HepG2 (cell line): ENCODE data around the gene DUS1L. TPM values are rescaled to one million over a fixed set of nuclear protein-coding genes. Genes with fewer than 3 reads are reported as not detected.

Experiments
- ARID4A ChIP-seq: sonication (generic); formaldehyde crosslinking; IDR thresholded peaks from 2 replicates; pipeline ENCODE4 v1.5.0; 2020; ENCODE audit warnings: mild to moderate bottlenecking, missing genetic modification reagents, borderline replicate concordance
- CCDC6 ChIP-seq: sonication (generic); formaldehyde crosslinking; IDR thresholded peaks from 2 replicates; pipeline ENCODE4 v1.8.1; 2022; ENCODE audit warnings: mild to moderate bottlenecking, missing genetic modification reagents, moderate library complexity
- ETV6 ChIP-seq: sonication (generic); formaldehyde crosslinking; conservative IDR thresholded peaks from 2 replicates; pipeline ENCODE4 v1.4.0; 2020; ENCODE audit warnings: missing genetic modification reagents
- PHF8 ChIP-seq: sonication (generic); formaldehyde crosslinking; IDR thresholded peaks from 2 replicates; pipeline ENCODE4 v1.5.0; 2020; ENCODE audit warnings: missing genetic modification reagents
- POLR2G ChIP-seq: fragments of 200-400 bp; formaldehyde crosslinking; IDR thresholded peaks from 2 replicates; pipeline ENCODE4 v1.6.1; 2018; ENCODE audit warnings: mild to moderate bottlenecking, low read depth, low read length, moderate library complexity
- SNAPC2 ChIP-seq: sonication (generic); formaldehyde crosslinking; IDR thresholded peaks from 2 replicates; pipeline ENCODE4 v1.8.1; 2022; ENCODE audit warnings: mild to moderate bottlenecking, missing genetic modification reagents
- SP140L ChIP-seq: sonication (generic); formaldehyde crosslinking; IDR thresholded peaks from 2 replicates; pipeline ENCODE4 v1.4.0; 2020; ENCODE audit warnings: missing genetic modification reagents, borderline replicate concordance
- SUZ12 ChIP-seq: fragments of 150-350 bp; IDR thresholded peaks from 2 replicates; pipeline ENCODE4 v1.6.1; 2014; ENCODE audit warnings: low read depth, low read length
- TBP ChIP-seq: sonication (generic); formaldehyde crosslinking; IDR thresholded peaks from 2 replicates; pipeline ENCODE4 v1.5.0; 2020; ENCODE audit warnings: missing genetic modification reagents
- TRIM24 ChIP-seq: sonication (generic); formaldehyde crosslinking; IDR thresholded peaks from 2 replicates; pipeline ENCODE4 v1.8.0; 2022; ENCODE audit warnings: mild to moderate bottlenecking, missing genetic modification reagents
- ZBTB8A ChIP-seq: sonication (generic); formaldehyde crosslinking; IDR thresholded peaks from 2 replicates; pipeline ENCODE4 v1.4.0; 2020; ENCODE audit warnings: mild to moderate bottlenecking, low read depth, missing genetic modification reagents, borderline replicate concordance
- ZC3H4 ChIP-seq: sonication (generic); formaldehyde crosslinking; IDR thresholded peaks from 2 replicates; pipeline ENCODE4 v1.4.0; 2020; ENCODE audit warnings: missing genetic modification reagents, borderline replicate concordance
- ZNF543 ChIP-seq: sonication (generic); formaldehyde crosslinking; IDR thresholded peaks from 2 replicates; pipeline ENCODE4 v1.4.0; 2020; ENCODE audit warnings: mild to moderate bottlenecking, missing genetic modification reagents
- ZNF724P ChIP-seq: sonication (generic); formaldehyde crosslinking; IDR thresholded peaks from 2 replicates; pipeline ENCODE4 v1.8.0; 2022; ENCODE audit warnings: missing genetic modification reagents, borderline replicate concordance
- ZNF746 ChIP-seq: sonication (generic); formaldehyde crosslinking; IDR thresholded peaks from 2 replicates; pipeline ENCODE4 v1.8.0; 2022; ENCODE audit warnings: mild to moderate bottlenecking, missing genetic modification reagents
- polyA plus RNA-seq, 8 experiments: library from polyadenylated mRNA; depleted of rRNA in 3 of 8; stranded (reverse) in 7 of 8; unstranded in 1 of 8; fragments of >200 nt; fragmentation: Illumina TruSeq in 4 of 8; extraction: Trizol in 4 of 8; gene quantifications; 2 replicates each; pipeline versions ENCODE4 v1.2.1 to v1.2.3, GENCODE V29; 2011 to 2016; ENCODE audit warnings: low read depth in 4 of 8, missing spikeins in 1 of 8, mixed read lengths in 1 of 8; ENCODE audit not compliant: insufficient read depth in 1 of 8
- total RNA-seq, 5 experiments: library from RNA; depleted of rRNA; stranded (reverse); fragments of >200 nt; fragmentation: Illumina TruSeq; extraction: Trizol; gene quantifications; 2 replicates each; pipeline ENCODE4 v1.2.3, GENCODE V29; 2016; ENCODE audit warnings: low read depth in 1 of 5
- TF ChIP-seq, protein P1 (sequence below): sonication (generic); formaldehyde crosslinking; IDR thresholded peaks from 2 replicates; pipeline ENCODE4 v1.4.0; 2020; ENCODE audit warnings: missing genetic modification reagents, borderline replicate concordance
- TF ChIP-seq, protein P2 (sequence below): sonication (generic); formaldehyde crosslinking; IDR thresholded peaks from 2 replicates; pipeline ENCODE4 v1.8.1; 2022; ENCODE audit warnings: mild to moderate bottlenecking, missing genetic modification reagents
- TF ChIP-seq, protein P3 (sequence below): sonication (generic); formaldehyde crosslinking; IDR thresholded peaks from 2 replicates; pipeline ENCODE4 v1.4.0; 2020; ENCODE audit warnings: missing genetic modification reagents, borderline replicate concordance

The DUS1L gene
- total and polyA plus RNA-seq, 2 of the 13 experiments (the other 11 are each of a cell fraction or from before 2014, with no cell fraction given), result 81.0 to 109 TPM

GRCh38 chr17:82101767-82102679, 36.4 kb upstream of the DUS1L start (continued):
- TF ChIP-seq, protein P1, sequence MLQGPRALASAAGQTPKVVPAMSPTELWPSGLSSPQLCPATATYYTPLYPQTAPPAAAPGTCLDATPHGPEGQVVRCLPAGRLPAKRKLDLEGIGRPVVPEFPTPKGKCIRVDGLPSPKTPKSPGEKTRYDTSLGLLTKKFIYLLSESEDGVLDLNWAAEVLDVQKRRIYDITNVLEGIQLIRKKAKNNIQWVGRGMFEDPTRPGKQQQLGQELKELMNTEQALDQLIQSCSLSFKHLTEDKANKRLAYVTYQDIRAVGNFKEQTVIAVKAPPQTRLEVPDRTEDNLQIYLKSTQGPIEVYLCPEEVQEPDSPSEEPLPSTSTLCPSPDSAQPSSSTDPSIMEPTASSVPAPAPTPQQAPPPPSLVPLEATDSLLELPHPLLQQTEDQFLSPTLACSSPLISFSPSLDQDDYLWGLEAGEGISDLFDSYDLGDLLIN (CRISPR knock-in tag), result no peak; the same call in 1 of the 2 replicates
- TF ChIP-seq ZNF724P (CRISPR knock-in tag) (peak; percentile 88), ARID4A (peak; percentile 78), ZC3H4 (CRISPR knock-in tag) (no peak), ZNF543 (CRISPR knock-in tag) (peak; percentile 13; the same call in 1 of the 2 replicates), SNAPC2 (CRISPR knock-in tag) (peak; percentile 82), TRIM24 (CRISPR knock-in tag) (no peak), ZNF746 (CRISPR knock-in tag) (peak; percentile 87), SP140L (CRISPR knock-in tag) (0 out of 2 replicates have a peak, but pooled peaks have one; percentile 65), POLR2G (peak; percentile 84), ZBTB8A (CRISPR knock-in tag) (no peak), CCDC6 (CRISPR knock-in tag) (peak; percentile 72; the same call in 1 of the 2 replicates), PHF8 (0 out of 2 replicates have a peak, but pooled peaks have one; percentile 42), TBP (CRISPR knock-in tag) (no peak), SUZ12 (no peak), ETV6 (CRISPR knock-in tag) (no peak)
- TF ChIP-seq, protein P2, sequence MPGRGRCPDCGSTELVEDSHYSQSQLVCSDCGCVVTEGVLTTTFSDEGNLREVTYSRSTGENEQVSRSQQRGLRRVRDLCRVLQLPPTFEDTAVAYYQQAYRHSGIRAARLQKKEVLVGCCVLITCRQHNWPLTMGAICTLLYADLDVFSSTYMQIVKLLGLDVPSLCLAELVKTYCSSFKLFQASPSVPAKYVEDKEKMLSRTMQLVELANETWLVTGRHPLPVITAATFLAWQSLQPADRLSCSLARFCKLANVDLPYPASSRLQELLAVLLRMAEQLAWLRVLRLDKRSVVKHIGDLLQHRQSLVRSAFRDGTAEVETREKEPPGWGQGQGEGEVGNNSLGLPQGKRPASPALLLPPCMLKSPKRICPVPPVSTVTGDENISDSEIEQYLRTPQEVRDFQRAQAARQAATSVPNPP, result peak; percentile 81; the same call in 1 of the 2 replicates
- TF ChIP-seq, protein P3, sequence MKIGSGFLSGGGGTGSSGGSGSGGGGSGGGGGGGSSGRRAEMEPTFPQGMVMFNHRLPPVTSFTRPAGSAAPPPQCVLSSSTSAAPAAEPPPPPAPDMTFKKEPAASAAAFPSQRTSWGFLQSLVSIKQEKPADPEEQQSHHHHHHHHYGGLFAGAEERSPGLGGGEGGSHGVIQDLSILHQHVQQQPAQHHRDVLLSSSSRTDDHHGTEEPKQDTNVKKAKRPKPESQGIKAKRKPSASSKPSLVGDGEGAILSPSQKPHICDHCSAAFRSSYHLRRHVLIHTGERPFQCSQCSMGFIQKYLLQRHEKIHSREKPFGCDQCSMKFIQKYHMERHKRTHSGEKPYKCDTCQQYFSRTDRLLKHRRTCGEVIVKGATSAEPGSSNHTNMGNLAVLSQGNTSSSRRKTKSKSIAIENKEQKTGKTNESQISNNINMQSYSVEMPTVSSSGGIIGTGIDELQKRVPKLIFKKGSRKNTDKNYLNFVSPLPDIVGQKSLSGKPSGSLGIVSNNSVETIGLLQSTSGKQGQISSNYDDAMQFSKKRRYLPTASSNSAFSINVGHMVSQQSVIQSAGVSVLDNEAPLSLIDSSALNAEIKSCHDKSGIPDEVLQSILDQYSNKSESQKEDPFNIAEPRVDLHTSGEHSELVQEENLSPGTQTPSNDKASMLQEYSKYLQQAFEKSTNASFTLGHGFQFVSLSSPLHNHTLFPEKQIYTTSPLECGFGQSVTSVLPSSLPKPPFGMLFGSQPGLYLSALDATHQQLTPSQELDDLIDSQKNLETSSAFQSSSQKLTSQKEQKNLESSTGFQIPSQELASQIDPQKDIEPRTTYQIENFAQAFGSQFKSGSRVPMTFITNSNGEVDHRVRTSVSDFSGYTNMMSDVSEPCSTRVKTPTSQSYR, result peak; percentile 97
